GM18909 (cell line): ENCODE data around the gene PRSS2.

Experiments
- ATAC-seq: cut with Tn5 transposase; IDR thresholded peaks from one replicate; pipeline ENCODE4 v1.9.1; 2021; ENCODE audit warnings: mild to moderate bottlenecking; ENCODE audit not compliant: unreplicated experiment, poor library complexity

The PRSS2 gene

DNA sequence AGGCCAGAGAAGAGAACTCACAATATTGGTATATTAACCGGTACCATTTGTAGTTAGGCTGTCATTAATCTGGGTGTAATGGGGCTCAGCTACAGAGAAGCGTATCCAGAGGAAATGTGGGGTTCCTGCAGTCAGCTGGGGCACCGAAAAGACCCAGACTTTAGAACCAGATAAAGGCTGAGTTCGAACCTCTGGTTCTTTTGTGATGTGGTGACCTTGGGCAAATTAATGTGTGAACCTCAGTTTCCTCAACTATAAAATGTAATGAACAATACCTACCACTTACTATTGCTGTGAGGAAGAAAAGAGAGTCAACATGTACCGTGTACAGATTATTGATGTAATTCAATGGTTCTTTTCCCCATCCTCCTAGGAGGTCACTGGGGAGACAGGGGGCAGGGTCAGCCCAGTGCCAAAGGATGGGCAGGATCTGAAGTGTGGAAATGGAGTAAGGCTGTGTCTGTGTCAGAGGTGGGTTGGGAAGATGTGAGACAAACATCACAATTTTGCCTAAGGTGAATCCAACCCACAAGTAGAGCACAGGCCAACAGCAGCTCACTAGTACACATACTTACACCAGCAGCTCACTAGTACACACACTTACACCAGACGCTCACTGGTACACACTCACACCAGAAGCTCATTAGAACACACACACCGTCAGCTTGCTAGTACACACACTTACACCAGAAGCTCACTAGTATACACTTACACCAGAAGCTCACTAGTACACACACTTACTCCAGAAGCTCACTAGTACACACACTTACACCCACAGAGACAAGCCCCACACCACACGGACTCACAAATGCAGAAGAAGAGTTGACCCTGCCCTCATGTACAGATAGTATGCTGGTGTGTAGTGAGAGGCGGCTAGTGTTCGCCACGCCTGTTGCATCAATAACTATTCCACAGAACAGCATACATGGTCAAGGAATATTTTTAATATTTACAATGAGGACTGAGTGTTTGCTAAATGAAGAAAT, 28.0 kb downstream of the PRSS2 start:
- no peak for ATAC-seq

DNA sequence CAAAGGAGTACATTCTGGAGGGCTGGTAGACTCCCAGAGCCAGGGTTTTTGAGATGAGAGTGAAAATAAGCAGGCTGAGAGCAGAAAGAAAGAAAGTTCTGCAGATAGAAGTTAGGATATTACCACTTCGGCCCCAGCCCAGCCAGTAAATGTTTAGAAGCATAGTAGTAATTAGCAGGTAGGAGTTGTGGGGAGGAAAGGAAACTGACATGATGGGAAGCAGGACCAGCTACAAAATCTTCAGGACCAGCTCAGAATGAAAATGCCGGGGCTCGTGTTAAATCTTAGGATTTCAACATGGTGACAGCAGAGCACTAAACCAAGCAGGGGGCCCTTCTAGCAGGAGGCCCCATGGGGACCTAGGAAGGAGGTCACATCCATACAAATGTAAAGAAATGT, 28.7 kb downstream of the PRSS2 start:
- ATAC-seq = no peak

- ATAC-seq = no peak
Measured at GRCh38 chr7:142800088-142800487, 29.3 kb downstream of the PRSS2 start.

DNA sequence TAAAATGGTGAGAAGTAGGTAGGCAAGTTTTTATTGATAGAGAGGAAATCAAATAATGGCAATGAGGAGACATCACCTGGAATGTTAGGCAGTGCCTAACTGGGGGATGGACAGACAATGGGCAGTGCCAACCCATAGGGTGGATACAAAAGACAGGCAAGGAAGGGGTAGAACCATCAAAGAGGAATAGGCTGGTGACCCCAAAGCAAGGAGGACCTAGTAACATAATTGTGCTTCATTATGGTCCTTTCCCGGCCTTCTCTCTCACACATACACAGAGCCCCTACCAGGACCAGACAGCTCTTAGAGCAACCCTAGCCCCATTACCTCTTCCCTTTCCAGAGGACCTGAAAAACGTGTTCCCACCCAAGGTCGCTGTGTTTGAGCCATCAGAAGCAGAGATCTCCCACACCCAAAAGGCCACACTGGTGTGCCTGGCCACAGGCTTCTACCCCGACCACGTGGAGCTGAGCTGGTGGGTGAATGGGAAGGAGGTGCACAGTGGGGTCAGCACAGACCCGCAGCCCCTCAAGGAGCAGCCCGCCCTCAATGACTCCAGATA, 30.0 kb downstream of the PRSS2 start:
- no peak for ATAC-seq

- no peak for ATAC-seq
Measured at GRCh38 chr7:142801601-142802295, 31.0 kb downstream of the PRSS2 start.

DNA sequence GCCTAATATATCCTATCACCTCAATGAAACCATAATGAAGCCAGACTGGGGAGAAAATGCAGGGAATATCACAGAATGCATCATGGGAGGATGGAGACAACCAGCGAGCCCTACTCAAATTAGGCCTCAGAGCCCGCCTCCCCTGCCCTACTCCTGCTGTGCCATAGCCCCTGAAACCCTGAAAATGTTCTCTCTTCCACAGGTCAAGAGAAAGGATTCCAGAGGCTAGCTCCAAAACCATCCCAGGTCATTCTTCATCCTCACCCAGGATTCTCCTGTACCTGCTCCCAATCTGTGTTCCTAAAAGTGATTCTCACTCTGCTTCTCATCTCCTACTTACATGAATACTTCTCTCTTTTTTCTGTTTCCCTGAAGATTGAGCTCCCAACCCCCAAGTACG, 31.5 kb downstream of the PRSS2 start:
- no peak for ATAC-seq

DNA sequence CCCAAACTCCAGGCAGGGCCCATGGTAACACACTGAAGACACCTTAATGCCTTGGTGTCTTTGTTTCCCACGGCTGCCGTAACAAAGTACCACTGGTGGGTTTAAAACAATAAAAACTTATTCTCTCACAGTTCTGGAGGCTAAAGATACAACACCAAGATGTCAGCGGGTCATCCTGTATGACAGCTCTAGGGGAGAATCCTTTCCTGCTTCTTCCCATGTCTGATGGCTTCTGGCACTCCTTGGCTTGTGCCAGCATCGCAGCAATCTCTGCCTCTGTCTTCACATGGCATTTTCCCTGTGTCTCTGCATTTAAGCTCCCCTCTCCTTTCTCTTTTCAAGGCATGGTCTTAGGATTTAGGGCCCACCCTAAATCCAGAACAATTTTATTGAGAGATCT, 33.1 kb downstream of the PRSS2 start:
- no peak for ATAC-seq

DNA sequence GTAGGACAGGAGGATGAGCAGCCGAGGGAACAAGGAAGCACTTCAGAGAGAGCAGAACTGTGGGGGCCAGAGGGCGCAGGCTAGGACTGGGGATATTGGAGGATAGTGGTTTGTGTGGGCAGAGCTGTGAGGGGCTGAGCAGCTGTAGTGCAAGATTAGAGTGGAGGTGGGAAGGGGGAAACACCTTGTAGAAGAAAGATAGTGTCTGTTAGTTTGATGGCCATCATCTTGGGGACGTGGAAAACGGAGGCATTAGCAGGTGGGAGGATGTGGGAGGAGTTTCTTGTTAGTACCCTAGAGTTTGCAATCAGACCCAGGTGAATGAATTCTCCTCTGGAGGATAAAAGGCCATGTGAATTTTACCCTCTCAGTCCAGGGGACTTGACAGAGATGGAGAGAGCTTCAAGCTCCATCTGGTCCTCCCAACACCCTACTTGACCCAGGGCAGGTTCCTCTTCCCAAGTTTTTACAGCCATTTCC, 34.0 kb downstream of the PRSS2 start:
- no peak for ATAC-seq

DNA sequence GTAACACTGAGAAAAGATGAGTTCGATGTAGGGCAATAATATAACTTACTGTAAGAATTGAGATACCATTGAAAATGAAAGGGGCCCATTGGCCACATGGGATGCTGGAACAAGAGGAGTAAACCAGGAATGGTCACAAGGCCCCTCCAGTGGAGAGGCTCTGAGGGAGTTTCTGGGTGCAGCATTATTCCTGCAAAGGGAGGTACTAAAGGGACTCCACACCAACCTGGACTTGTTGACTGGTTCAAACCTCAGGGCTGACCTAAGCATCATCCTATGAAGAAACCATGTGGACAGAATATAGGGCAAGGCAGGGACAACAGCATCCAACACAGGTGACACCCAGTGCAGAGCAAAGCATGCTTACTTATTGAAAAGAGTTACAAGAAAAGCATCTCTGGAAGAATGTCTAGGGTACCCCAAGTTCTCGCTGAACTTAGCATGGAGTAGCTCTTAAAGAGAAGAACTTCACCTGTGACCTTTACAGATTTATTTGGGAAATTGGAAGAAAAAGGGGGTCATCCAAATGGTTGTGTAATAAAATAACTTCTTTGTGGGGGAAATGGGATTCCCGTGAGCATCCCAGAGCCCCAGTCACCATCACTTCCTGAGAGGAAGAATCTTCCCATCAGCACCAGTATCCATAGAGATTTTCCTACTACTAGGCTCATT, 34.7 kb downstream of the PRSS2 start:
- ATAC-seq = no peak

- no peak for ATAC-seq
Measured at GRCh38 chr7:142806022-142806356, 35.2 kb downstream of the PRSS2 start.

- no peak for ATAC-seq
Measured at GRCh38 chr7:142806957-142807356, 36.2 kb downstream of the PRSS2 start.

DNA sequence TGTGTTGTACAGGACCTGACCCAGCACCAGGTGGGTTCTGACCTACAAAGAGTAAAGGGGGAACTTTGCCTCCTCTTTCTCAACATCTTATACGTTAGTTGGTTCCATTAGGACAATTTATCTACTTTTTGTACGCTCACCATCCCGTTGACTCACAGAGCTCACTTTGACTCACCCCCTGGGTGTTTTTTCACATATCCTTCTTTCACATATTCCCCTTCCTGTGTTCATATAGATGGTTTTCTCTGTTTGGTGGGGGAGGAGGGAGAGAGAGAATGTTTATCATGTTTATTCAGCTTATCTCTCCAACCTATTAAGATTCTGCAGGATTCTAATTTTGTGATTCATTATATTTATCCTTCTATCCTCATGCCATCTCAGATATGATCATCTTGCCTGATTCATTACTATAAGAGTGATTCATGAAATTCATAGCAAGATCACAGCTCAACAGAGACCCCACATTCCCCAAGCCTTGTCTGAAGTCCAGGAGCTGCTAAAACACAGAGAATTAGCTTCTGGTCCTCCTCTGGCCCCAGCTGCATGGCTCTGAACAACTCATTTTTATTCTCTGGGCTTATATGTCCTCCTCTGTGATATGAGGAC, 37.2 kb downstream of the PRSS2 start:
- no peak for ATAC-seq

DNA sequence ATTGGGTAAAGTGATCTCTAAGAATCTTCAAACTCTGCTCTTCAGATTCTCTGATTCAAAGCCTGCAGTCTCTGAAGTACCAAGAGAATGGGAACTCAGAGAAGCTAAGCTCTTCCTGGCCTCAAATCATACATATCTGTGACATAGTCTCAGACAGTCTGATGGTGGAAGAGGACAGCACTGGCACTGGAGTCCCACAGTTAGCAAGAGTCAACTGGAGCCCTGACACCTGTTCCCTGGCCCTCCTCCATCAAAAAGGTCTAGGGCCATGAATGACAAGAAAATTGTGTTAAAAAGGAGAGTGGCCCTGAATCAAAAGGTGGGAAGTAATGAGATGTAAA, 37.7 kb downstream of the PRSS2 start:
- ATAC-seq = peak; percentile 36

DNA sequence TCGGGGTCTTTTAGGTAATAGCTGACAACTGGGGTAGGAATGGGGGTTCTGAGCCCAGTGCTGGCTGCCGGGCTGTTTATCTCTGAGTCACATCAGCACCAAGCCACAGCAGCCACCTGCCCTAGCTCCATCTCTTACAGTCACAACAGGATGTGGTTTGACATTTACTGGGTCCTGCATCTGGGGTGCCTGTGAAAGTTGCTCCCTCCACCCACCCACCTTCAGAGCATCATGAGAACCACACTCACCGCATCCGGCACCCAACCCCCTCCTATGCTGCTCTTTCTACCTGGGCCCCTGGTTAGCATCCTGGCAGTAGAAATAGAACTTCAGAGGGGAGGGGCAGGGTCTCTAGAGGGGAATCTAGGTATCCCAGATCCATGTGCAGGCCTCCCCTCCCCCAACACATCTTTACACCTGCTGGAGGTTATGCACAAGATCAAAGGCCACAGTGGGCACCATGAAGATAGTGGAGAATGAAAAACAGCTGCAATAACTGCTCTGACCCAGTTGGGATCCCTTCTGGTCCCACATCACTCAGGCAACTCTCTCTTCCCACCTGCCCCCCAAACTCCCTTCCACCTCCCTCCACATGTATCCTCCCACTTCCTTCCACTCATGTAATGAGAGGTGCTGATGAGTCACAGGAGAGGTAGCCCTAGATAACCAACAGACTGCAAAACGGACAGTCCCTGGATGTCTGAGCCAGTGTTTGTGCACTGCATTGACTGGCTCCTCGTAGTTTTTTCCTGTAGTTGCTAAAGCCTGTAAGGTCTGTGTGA, 38.2 kb downstream of the PRSS2 start:
- peak; percentile 93 for ATAC-seq

DNA sequence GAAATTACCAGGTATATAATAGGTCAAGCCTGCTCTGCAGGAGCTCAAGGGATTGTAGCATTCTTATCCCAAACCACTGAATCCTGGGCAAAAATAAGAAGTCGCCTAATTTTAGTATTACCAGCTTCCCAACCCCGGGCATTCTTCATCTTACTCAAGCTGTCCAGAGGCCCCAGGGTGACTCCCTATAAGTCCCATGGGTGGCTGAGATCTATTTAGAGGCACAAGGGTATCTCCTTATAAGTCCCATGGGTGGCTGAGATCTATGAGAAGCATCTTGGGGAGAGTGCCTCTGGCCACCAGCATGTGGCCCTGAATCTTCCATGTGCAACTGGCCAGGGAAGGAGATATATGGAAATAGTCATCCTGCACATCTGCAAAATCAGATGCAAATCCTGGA, 38.9 kb downstream of the PRSS2 start:
- no peak for ATAC-seq

GRCh38 chr7:142811154-142811737, 40.5 kb downstream of the PRSS2 start:
- no peak for ATAC-seq

GRCh38 chr7:142812437-142813215, 41.9 kb downstream of the PRSS2 start:
- ATAC-seq = no peak

DNA sequence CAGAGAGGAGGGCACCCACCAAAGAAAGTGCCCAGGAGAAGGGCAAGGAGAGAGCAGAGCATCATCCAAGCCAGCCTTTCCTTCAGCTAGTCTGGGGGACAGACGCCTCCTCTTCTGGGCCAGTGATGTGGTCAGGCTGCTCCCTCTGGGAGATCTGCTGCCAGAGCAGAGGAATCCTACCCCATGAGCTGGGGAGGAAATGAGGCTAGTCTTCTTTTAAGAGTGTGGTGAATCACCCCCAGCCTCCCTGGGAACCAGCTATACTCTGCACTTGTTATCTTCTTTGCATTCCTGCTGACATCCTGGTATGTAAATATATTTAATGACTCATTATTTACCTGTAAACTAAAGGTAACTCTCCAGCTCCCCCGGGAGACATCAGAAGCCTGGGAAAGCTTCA, 42.5 kb downstream of the PRSS2 start:
- no peak for ATAC-seq

GRCh38 chr7:142813699-142814098, 42.9 kb downstream of the PRSS2 start:
- no peak for ATAC-seq
